OCI-LY3 (cell line): ENCODE data around the gene ATP10A.

Experiments
- H2AFZ ChIP-seq: fragments of 200-600, 300-600 bp; shearing (Covaris generic); 2 replicates; pipeline ENCODE4 v1.6.0; 2014; ENCODE audit warnings: antibody characterized with exemption, low read depth, low read length
- H3K27ac ChIP-seq: fragments of 200-600, 300-600 bp; sonication (generic); 2 replicates; pipeline ENCODE4 v1.5.1; 2014; ENCODE audit warnings: mild to moderate bottlenecking, low read length, moderate library complexity, mixed read lengths
- H3K27me3 ChIP-seq: fragments of 200-600, 300-600 bp; sonication (generic); 2 replicates; pipeline ENCODE4 v1.6.1; 2014; ENCODE audit warnings: low read depth, low read length, mixed read lengths
- H3K36me3 ChIP-seq: fragments of 200-600, 300-600 bp; sonication (generic); replicated peaks from 2 replicates; pipeline ENCODE3; 2014; ENCODE audit warnings: low read depth, low read length, mixed read lengths
- H3K4me1 ChIP-seq: fragments of 300-600, 200-600 bp; sonication (generic); 2 replicates; pipeline ENCODE4 v1.6.1; 2014; ENCODE audit warnings: low read length, mixed read lengths
- H3K4me2 ChIP-seq: fragments of 200-600, 300-600 bp; sonication (generic); 2 replicates; pipeline ENCODE4 v1.6.1; 2014; ENCODE audit warnings: low read length, mixed read lengths
- H3K4me3 ChIP-seq: fragments of 300-600, 200-600 bp; sonication (generic); 2 replicates; pipeline ENCODE4 v1.5.1; 2014; ENCODE audit warnings: antibody characterized with exemption, mild to moderate bottlenecking, low read length, moderate library complexity
- H3K79me2 ChIP-seq: fragments of 300-600, 200-600 bp; shearing (Covaris generic); 2 replicates; pipeline ENCODE4 v1.6.1; 2014; ENCODE audit warnings: mild to moderate bottlenecking, low read length, mixed read lengths
- H3K9ac ChIP-seq: fragments of 300-600, 200-600 bp; shearing (Covaris generic); 2 replicates; pipeline ENCODE4 v1.6.0; 2014; ENCODE audit warnings: mild to moderate bottlenecking, low read length, moderate library complexity
- H3K9me3 ChIP-seq: fragments of 200-600, 300-600 bp; shearing (Covaris generic); 2 replicates; pipeline ENCODE4 v1.6.1; 2014; ENCODE audit warnings: low read length, mixed read lengths; ENCODE audit not compliant: insufficient read depth
- H4K20me1 ChIP-seq: fragments of 200-600, 300-600 bp; sonication (generic); 2 replicates; pipeline ENCODE4 v1.6.1; 2016; ENCODE audit warnings: low read length, mixed read lengths; ENCODE audit not compliant: insufficient read depth
- EZH2phosphoT487 ChIP-seq: fragments of 200-600 bp; shearing (Covaris generic); IDR thresholded peaks from 2 replicates; pipeline ENCODE4 v1.6.1; 2018; ENCODE audit warnings: antibody characterized with exemption, mixed run types, low read depth
- TF ChIP-seq, protein P1 (sequence below): fragments of 200-600, 300-600 bp; sonication (generic); IDR thresholded peaks from 2 replicates; pipeline ENCODE4 v1.5.1; 2014; ENCODE audit warnings: antibody characterized with exemption, low read length, low read depth

Gene ATP10A

GRCh38 chr15:25733036-25733855 is 129.9 kb downstream of the ATP10A start:
- Histone ChIP-seq H3K36me3 (no peaks in the 10 kb centered on the region), H3K4me3 (no peak overlapping the region), H2AFZ (no peak overlapping the region), H3K27ac (no peak overlapping the region), H3K9ac (no peak overlapping the region), H3K4me1 (no peaks in the 10 kb centered on the region), H3K4me2 (no peak overlapping the region), H3K27me3 (no peaks in the 10 kb centered on the region), H3K79me2 (no peaks in the 10 kb centered on the region), H4K20me1 (no peaks in the 10 kb centered on the region), H3K9me3 (no peaks in the 10 kb centered on the region)
- TF ChIP-seq, protein P1, sequence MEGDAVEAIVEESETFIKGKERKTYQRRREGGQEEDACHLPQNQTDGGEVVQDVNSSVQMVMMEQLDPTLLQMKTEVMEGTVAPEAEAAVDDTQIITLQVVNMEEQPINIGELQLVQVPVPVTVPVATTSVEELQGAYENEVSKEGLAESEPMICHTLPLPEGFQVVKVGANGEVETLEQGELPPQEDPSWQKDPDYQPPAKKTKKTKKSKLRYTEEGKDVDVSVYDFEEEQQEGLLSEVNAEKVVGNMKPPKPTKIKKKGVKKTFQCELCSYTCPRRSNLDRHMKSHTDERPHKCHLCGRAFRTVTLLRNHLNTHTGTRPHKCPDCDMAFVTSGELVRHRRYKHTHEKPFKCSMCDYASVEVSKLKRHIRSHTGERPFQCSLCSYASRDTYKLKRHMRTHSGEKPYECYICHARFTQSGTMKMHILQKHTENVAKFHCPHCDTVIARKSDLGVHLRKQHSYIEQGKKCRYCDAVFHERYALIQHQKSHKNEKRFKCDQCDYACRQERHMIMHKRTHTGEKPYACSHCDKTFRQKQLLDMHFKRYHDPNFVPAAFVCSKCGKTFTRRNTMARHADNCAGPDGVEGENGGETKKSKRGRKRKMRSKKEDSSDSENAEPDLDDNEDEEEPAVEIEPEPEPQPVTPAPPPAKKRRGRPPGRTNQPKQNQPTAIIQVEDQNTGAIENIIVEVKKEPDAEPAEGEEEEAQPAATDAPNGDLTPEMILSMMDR: no peak
- TF ChIP-seq EZH2phosphoT487: no peak

DNA sequence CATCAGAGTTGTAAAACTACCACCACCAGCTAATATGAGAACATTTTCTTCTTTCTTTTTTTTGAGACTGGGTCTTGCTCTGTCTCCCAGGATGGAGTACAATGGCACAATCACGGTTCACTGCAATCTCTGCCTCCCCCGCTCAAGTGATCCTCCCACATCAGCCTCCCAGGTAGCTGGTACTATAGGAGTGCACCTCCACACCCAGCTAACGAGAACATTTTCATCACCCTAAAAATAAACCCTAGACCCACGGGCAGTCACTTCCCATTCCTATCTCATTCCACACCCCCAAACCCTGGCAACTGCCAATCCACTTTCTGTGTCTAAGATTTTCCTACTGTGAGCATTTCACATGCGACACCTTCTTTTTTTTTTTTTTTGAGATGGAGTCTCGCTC is 130.9 kb downstream of the ATP10A start:
- Histone ChIP-seq H3K9me3 (no peaks in the 10 kb centered on the region), H3K9ac (no peak overlapping the region), H4K20me1 (no peaks in the 10 kb centered on the region), H3K36me3 (no peaks in the 10 kb centered on the region), H2AFZ (no peak overlapping the region), H3K4me3 (no peak overlapping the region), H3K4me2 (no peak overlapping the region), H3K4me1 (no peaks in the 10 kb centered on the region), H3K27me3 (no peaks in the 10 kb centered on the region), H3K79me2 (no peaks in the 10 kb centered on the region), H3K27ac (no peak overlapping the region)
- TF ChIP-seq, protein P1: no peak
- no peak for TF ChIP-seq EZH2phosphoT487

- no peaks in the 10 kb centered on the region for H4K20me1 ChIP-seq
- H3K4me1 ChIP-seq: no peaks in the 10 kb centered on the region
- H3K36me3 ChIP-seq: no peaks in the 10 kb centered on the region
- H3K9ac ChIP-seq: no peak overlapping the region
- no peak overlapping the region for H3K4me3 ChIP-seq
- no peak overlapping the region for H2AFZ ChIP-seq
- TF ChIP-seq, protein P1: no peak
- TF ChIP-seq EZH2phosphoT487: no peak
- H3K4me2 ChIP-seq: no peak overlapping the region
- H3K27ac ChIP-seq: no peak overlapping the region
- H3K79me2 ChIP-seq: no peaks in the 10 kb centered on the region
- H3K27me3 ChIP-seq: no peaks in the 10 kb centered on the region
- H3K9me3 ChIP-seq: no peaks in the 10 kb centered on the region
Observed at GRCh38 chr15:25731411-25731810, 131.7 kb downstream of the ATP10A start.

DNA sequence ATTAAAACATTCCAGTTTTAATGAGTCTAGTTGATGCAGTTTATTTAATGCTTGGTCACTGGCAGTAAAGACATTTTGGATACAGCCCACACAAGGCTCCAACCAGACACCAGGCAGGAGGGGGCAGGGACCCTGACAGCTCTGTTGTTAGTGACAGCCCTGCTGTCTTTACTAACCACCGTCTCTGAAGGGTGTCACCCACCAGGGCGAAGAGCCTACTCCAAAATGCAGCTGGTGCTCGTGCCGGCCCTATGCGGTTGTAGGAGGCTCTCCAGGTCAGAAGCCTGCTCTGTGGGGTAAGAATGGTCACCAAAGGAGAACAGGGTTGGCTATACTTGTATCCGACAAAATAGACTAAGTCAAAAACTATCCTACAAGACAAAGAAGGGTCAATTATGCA is 132.2 kb downstream of the ATP10A start:
- H3K9me3 ChIP-seq: no peaks in the 10 kb centered on the region
- H3K9ac ChIP-seq: no peak overlapping the region
- H2AFZ ChIP-seq: no peak overlapping the region
- no peaks in the 10 kb centered on the region for H3K4me1 ChIP-seq
- no peak for TF ChIP-seq EZH2phosphoT487
- TF ChIP-seq, protein P1: no peak
- H4K20me1 ChIP-seq: no peaks in the 10 kb centered on the region
- no peaks in the 10 kb centered on the region for H3K27me3 ChIP-seq
- no peaks in the 10 kb centered on the region for H3K36me3 ChIP-seq
- H3K4me2 ChIP-seq: no peak overlapping the region
- no peaks in the 10 kb centered on the region for H3K79me2 ChIP-seq
- no peak overlapping the region for H3K27ac ChIP-seq
- no peak overlapping the region for H3K4me3 ChIP-seq
